Keratinocyte (primary cell): ENCODE measurements around the gene CDR2L. TPM values are rescaled to one million over a fixed set of nuclear protein-coding genes. Genes with fewer than 3 reads are reported as not detected.

Experiments used
- DNase-seq: peaks from one replicate; pipeline ENCODE4 v3.0.0-alpha.2; 2011; ENCODE audit warnings: low read depth, missing footprints, low spot score
- FAIRE-seq: peaks from 2 replicates; lab custom pipeline; 2011; peaks lifted over from hg19 to GRCh38; lab: Jason Lieb, UNC
- H2AFZ ChIP-seq: 2 replicates; pipeline ENCODE4 v1.6.0; 2012; ENCODE audit warnings: low read length, control low read depth, inconsistent platforms; ENCODE audit not compliant: control insufficient read depth
- H3K27ac ChIP-seq: 2 replicates; pipeline ENCODE4 v1.5.1; 2011; ENCODE audit warnings: low read length; ENCODE audit not compliant: control insufficient read depth, insufficient read depth
- H3K27me3 ChIP-seq: 3 replicates; pipeline ENCODE4 v1.6.0; 2011; ENCODE audit warnings: low read length; ENCODE audit not compliant: control insufficient read depth, insufficient read depth; ENCODE audit errors: extremely low read depth
- H3K36me3 ChIP-seq, 2 experiments: 2 replicates in 1 of 2; 3 replicates in 1 of 2; pipeline ENCODE4 v1.5.1; 2011; ENCODE audit warnings: low read length in 2 of 2, mild to moderate bottlenecking in 1 of 2; ENCODE audit not compliant: control insufficient read depth in 2 of 2, insufficient read depth in 2 of 2; ENCODE audit errors: extremely low read depth in 1 of 2
- H3K4me1 ChIP-seq: 3 replicates; pipeline ENCODE4 v1.5.1; 2011; ENCODE audit warnings: low read length; ENCODE audit not compliant: control insufficient read depth, insufficient read depth; ENCODE audit errors: extremely low read depth
- H3K4me2 ChIP-seq: 3 replicates; pipeline ENCODE4 v1.6.0; 2011; ENCODE audit warnings: low read depth, low read length; ENCODE audit not compliant: control insufficient read depth, insufficient read depth; ENCODE audit errors: extremely low read depth
- H3K4me3 ChIP-seq, 3 experiments: fragments of 200-600 bp in 1 of 3; sonication (generic) in 1 of 3; 2 replicates in 2 of 3; 3 replicates in 1 of 3; pipeline ENCODE4 v1.5.1; 2011 to 2016; ENCODE audit warnings: low read length in 3 of 3, mild to moderate bottlenecking in 3 of 3, control low read depth in 2 of 3, inconsistent platforms in 1 of 3, low read depth in 1 of 3, mixed read lengths in 1 of 3, mixed run types in 1 of 3, moderate library complexity in 1 of 3; ENCODE audit not compliant: control insufficient read depth in 2 of 3, insufficient read depth in 2 of 3; ENCODE audit errors: extremely low read depth in 1 of 3
- H3K79me2 ChIP-seq: 2 replicates; pipeline ENCODE4 v1.6.0; 2012; ENCODE audit warnings: low read length; ENCODE audit not compliant: control insufficient read depth, insufficient read depth
- H3K9ac ChIP-seq: 3 replicates; pipeline ENCODE4 v1.6.0; 2011; ENCODE audit warnings: low read length; ENCODE audit not compliant: control insufficient read depth, insufficient read depth; ENCODE audit errors: extremely low read depth
- H3K9me1 ChIP-seq: 3 replicates; pipeline ENCODE4 v1.6.0; 2011; ENCODE audit warnings: low read length; ENCODE audit not compliant: control insufficient read depth, insufficient read depth; ENCODE audit errors: extremely low read depth
- H3K9me3 ChIP-seq: 2 replicates; pipeline ENCODE4 v1.5.1; 2012; ENCODE audit warnings: low read depth, low read length; ENCODE audit not compliant: control insufficient read depth
- H4K20me1 ChIP-seq: 3 replicates; pipeline ENCODE4 v1.6.0; 2011; ENCODE audit warnings: low read length; ENCODE audit not compliant: control insufficient read depth, insufficient read depth; ENCODE audit errors: extremely low read depth
- EZH2 ChIP-seq: IDR thresholded peaks from one replicate; pipeline ENCODE4 v1.6.1; 2012; ENCODE audit warnings: inconsistent platforms, mild to moderate bottlenecking, low read length, moderate library complexity
- dilution Hi-C: fragments of 300-500 bp; cut with MboI; formaldehyde crosslinking; loops from one replicate; pipeline ENCODE4 v1.7.0; 2020; ENCODE audit warnings: low sequenced_read_pairs; ENCODE audit not compliant: extremely low pct_ligation_motif_present
- polyA plus RNA-seq, 5 experiments: library from polyadenylated mRNA; depleted of rRNA in 3 of 5; stranded (reverse) in 3 of 5; stranded (forward) in 1 of 5; unstranded in 1 of 5; fragments of >200 nt; gene quantifications; 1 replicate in 1 of 5; 2 replicates in 3 of 5; 3 replicates in 1 of 5; pipeline versions ENCODE4 v1.2.1 to v1.2.3, GENCODE V29; 2011 to 2012; ENCODE audit warnings: missing spikeins in 2 of 5, low read depth in 1 of 5, low replicate concordance in 1 of 5
- TF ChIP-seq, protein P1 (sequence below), 3 experiments: IDR thresholded peaks in 1 of 3; conservative IDR thresholded peaks in 1 of 3; optimal IDR thresholded peaks in 1 of 3; 2 replicates in 2 of 3; 3 replicates in 1 of 3; pipeline versions ENCODE3 to v1.5.1; 2011; ENCODE audit warnings: low read length in 3 of 3, mild to moderate bottlenecking in 3 of 3, moderate library complexity in 2 of 3, control low read depth in 1 of 3, inconsistent platforms in 1 of 3; ENCODE audit not compliant: insufficient read depth in 2 of 3; ENCODE audit errors: extremely low read depth in 1 of 3

CDR2L gene
- polyA plus RNA-seq, 1 donor (not counting 4 experiments of a cell fraction or from before 2014, with no cell fraction given) = 7.1 TPM

DNA sequence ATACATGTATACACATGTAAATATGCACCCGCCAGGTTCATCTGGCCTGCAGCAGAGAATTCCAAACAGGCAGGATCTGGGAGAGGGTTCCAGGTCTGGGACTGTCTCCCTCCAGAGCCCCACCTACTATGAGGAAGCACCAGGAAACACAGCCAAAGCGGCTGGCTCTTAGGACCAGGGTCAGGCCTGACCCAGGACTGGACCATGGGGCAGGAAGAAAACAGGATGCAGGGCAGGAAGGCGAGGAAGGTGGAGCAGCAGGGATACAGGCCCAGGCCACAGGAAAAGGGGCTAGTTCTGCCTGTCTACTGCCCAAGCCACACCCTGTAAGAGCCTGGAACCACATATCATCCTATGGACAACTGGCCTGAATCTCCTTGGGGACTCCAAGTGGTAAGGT is 17.0 kb upstream of the CDR2L start:
- no peak overlapping the region for H2AFZ ChIP-seq
- H4K20me1 ChIP-seq = no peaks in the 10 kb centered on the region
- no peak overlapping the region for H3K27ac ChIP-seq
- TF ChIP-seq, protein P1, sequence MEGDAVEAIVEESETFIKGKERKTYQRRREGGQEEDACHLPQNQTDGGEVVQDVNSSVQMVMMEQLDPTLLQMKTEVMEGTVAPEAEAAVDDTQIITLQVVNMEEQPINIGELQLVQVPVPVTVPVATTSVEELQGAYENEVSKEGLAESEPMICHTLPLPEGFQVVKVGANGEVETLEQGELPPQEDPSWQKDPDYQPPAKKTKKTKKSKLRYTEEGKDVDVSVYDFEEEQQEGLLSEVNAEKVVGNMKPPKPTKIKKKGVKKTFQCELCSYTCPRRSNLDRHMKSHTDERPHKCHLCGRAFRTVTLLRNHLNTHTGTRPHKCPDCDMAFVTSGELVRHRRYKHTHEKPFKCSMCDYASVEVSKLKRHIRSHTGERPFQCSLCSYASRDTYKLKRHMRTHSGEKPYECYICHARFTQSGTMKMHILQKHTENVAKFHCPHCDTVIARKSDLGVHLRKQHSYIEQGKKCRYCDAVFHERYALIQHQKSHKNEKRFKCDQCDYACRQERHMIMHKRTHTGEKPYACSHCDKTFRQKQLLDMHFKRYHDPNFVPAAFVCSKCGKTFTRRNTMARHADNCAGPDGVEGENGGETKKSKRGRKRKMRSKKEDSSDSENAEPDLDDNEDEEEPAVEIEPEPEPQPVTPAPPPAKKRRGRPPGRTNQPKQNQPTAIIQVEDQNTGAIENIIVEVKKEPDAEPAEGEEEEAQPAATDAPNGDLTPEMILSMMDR (optimal IDR thresholded peaks at IDR 0.05 in 1 of 3, IDR thresholded peaks at IDR 0.05 in 1 of 3, conservative IDR thresholded peaks at IDR 0.05 in 1 of 3; ENCODE audit: extremely low read depth in 1 of 3, insufficient read depth in 2 of 3, low read length in 3 of 3) = no peak
- TF ChIP-seq EZH2 = no peak
- FAIRE-seq (no peak), DNase-seq (no peak)
- H3K36me3 ChIP-seq = no peaks in the 10 kb centered on the region
- peaks cover 36% of the 10 kb centered on the region for H3K27me3 ChIP-seq
- H3K4me1 ChIP-seq = peaks cover 10% of the 10 kb centered on the region
- H3K9me1 ChIP-seq = no peaks in the 10 kb centered on the region
- no peak overlapping the region for H3K4me2 ChIP-seq
- no peaks in the 10 kb centered on the region for H3K79me2 ChIP-seq
- no peak overlapping the region for H3K9ac ChIP-seq
- dilution Hi-C loops = no loop called here
- no peak overlapping the region for H3K4me3 ChIP-seq
- no peaks in the 10 kb centered on the region for H3K9me3 ChIP-seq

DNA sequence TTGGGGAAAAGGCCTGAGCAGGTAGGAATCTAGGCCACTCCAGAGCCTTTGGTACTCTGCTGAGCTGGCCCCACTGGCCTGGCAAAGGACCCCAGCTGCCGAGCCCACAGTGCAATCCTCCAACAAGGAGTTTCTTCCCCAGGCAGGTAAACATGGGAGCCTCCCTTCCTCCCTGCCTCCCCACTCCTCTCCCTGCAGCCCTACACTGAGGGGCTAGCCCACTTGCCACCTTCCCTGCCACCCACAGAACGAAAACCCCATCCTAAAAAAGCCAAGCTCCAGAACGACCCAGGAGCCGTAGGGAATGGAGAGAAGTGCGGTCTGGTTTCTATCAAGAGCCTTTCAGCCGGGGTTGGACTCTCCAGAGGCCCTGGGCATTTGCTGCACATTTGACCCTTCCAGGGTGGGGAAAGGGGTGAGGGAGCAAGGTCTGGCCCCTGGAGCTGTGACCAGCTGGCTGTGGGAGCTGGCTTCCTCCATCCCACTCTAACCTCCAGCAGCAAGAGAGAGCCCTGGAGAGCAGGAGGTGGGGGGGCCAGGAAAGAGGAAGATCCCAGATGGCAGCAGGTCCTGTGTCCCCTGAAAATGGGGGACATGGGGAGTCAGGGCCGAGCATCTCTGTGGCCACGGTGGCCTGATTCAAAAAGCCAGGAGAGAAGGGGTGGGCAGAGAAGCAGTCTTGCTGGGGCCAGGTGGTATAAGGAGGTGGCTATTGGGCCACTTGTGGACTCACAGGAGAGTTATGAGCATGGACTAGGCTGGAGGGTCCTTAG is 16.2 kb upstream of the CDR2L start:
- dilution Hi-C loops = no loop called here

More for the DNA sequence above, 16.2 kb upstream of the CDR2L start:
- no peak for FAIRE-seq
- H3K36me3 ChIP-seq = no peaks in the 10 kb centered on the region
- no peak overlapping the region for H3K4me2 ChIP-seq
- H3K27ac ChIP-seq = no peak overlapping the region
- no peak overlapping the region for H3K9ac ChIP-seq
- H3K4me1 ChIP-seq = peaks cover 10% of the 10 kb centered on the region
- no peaks in the 10 kb centered on the region for H3K9me3 ChIP-seq
- H3K4me3 ChIP-seq = no peak overlapping the region
- no peaks in the 10 kb centered on the region for H4K20me1 ChIP-seq
- no peak for DNase-seq
- peaks cover 36% of the 10 kb centered on the region for H3K27me3 ChIP-seq
- TF ChIP-seq, protein P1 (optimal IDR thresholded peaks at IDR 0.05 in 1 of 3, IDR thresholded peaks at IDR 0.05 in 1 of 3, conservative IDR thresholded peaks at IDR 0.05 in 1 of 3; ENCODE audit: extremely low read depth in 1 of 3, insufficient read depth in 2 of 3, low read length in 3 of 3) = no peak
- TF ChIP-seq EZH2 = no peak
- no peak overlapping the region for H2AFZ ChIP-seq
- H3K79me2 ChIP-seq = no peaks in the 10 kb centered on the region
- no peaks in the 10 kb centered on the region for H3K9me1 ChIP-seq
